ENCODE results near the gene WRNIP1. TPM values are rescaled to one million over a fixed set of nuclear protein-coding genes. Genes with fewer than 3 reads are reported as not detected.

Gene WRNIP1
- total RNA-seq (2021), result 38.1 and 40.0 TPM in 2 replicates
- long read RNA-seq, partial matches to known transcripts, result 0 of 6 reads
- long read RNA-seq, other reads (novel, unspliced or antisense), result 1 of 6 reads

DNA sequence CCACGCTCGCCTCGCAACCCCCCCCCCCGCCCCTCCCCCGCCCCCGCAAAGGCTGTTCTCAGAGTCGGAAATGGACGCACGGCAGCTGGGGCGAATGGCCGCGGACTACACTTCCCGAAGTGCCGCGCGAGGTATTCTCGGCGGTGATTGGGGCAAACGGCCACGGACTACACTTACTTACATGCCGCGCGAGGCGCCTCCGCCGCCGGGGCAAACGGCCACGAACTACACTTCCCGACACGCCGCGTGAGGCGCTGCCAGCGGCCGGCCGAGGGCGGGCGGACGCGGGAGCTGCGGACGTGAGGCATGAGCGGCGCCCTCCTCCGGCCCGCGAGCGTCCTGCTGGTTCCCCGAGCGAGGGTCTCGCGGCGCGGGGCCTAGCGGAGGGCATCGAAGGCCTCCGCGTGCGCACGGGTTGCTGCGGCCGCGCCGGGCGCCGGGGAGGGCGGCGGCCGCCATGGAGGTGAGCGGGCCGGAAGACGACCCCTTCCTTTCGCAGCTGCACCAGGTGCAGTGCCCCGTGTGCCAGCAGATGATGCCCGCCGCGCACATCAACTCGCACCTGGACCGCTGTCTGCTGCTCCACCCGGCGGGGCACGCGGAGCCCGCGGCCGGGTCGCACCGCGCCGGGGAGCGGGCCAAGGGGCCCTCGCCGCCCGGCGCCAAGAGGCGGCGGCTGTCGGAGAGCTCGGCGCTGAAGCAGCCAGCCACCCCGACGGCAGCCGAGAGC is at the start of gene WRNIP1:
TSS of gene WRNIP1 (plus strand) at position 228 of the 730 bp plus-strand sequence. CDS start at position 458, 230 bp downstream.
- peaks cover 20% of the 10 kb centered on the region for H3K79me2 ChIP-seq (ENCODE audit: insufficient read depth, low read length)
- H3K18ac ChIP-seq (ENCODE audit: insufficient read length, low read depth, low read length), result peak within 1 kb of the TSS; percentile 78
- DNase-seq, result peak; percentile 99
- peak within 1 kb of the TSS; percentile 69 for H2AFZ ChIP-seq (ENCODE audit: low read length)
- H4K5ac ChIP-seq (ENCODE audit: insufficient read length, low read depth, low read length), result no peak within 1 kb of the TSS
- Mint-ChIP-seq H3K4me1 (peaks cover 33 to 40% of the 10 kb centered on the region in 2 experiments), H3K9me3 (peaks cover 8 to 13% of the 10 kb centered on the region in 2 experiments), H3K36me3 (ENCODE audit: insufficient read depth in 1 of 3, low read depth in 3 of 3) (peaks cover 3 to 7% (median 6%) of the 10 kb centered on the region in 3 experiments; a peak in 5 of 7 replicates), H3K27me3 (ENCODE audit: low read depth) (no peaks in the 10 kb centered on the region), H3K27ac (peak within 1 kb of the TSS; percentile 79 to 96 (median 92)), H3K4me3 (peak within 1 kb of the TSS; percentile 91 to 94)
- peaks cover 11% of the 10 kb centered on the region for H3K23me2 ChIP-seq (ENCODE audit: insufficient read length, low read depth, low read length, poor library complexity, severe bottlenecking)
- no peak within 1 kb of the TSS for H2BK120ac ChIP-seq (ENCODE audit: low read depth, low read length, poor library complexity, severe bottlenecking)
- no peak within 1 kb of the TSS for H3K23ac ChIP-seq (ENCODE audit: insufficient read length, low read depth, low read length)
- peaks cover 3% of the 10 kb centered on the region; the same call in 1 of the 2 replicates for H3K4me1 ChIP-seq (ENCODE audit: insufficient read depth, low read length)
- no peak within 1 kb of the TSS for H3K27ac ChIP-seq (ENCODE audit: insufficient read length, low read depth, low read length)
- no peak within 1 kb of the TSS for H4K91ac ChIP-seq (ENCODE audit: insufficient read length, low read depth, low read length)
- H2BK15ac ChIP-seq (ENCODE audit: low read depth, low read length), result no peak within 1 kb of the TSS
- H2BK12ac ChIP-seq (ENCODE audit: insufficient read length, low read depth, low read length), result no peak within 1 kb of the TSS
- no peak within 1 kb of the TSS for H2BK5ac ChIP-seq (ENCODE audit: insufficient read length, low read length)
- H3K27me3 ChIP-seq (ENCODE audit: insufficient read depth, low read length), result no peaks in the 10 kb centered on the region
- no peak within 1 kb of the TSS for H4K8ac ChIP-seq (replicated peaks; ENCODE audit: insufficient read length, low read depth, low read length)
- no peak within 1 kb of the TSS for H3K4ac ChIP-seq (ENCODE audit: low read depth, low read length)
- H4K20me1 ChIP-seq (ENCODE audit: control insufficient read depth, insufficient read depth, insufficient read length), result no peaks in the 10 kb centered on the region
- H3T11ph ChIP-seq (ENCODE audit: low read length), result no peak within 1 kb of the TSS
- no CpG with 5 or more reads among the region's 104 CpGs for WGBS (ENCODE audit: extremely low coverage, insufficient read length, low lambda C conversion rate)
- no peak within 1 kb of the TSS for H2BK20ac ChIP-seq (ENCODE audit: low read depth, low read length, poor library complexity, severe bottlenecking)
- no peaks in the 10 kb centered on the region for H3K9me3 ChIP-seq (ENCODE audit: control insufficient read depth, low read depth, low read length)
- H3K4me2 ChIP-seq (ENCODE audit: insufficient read depth, insufficient read length, low read length), result peak within 1 kb of the TSS; percentile 97
- peak within 1 kb of the TSS; percentile 79 for H3K14ac ChIP-seq (ENCODE audit: insufficient read depth, low read length)
- H2AK5ac ChIP-seq (ENCODE audit: insufficient read length, low read length), result no peak within 1 kb of the TSS
- TF ChIP-seq, protein P1, sequence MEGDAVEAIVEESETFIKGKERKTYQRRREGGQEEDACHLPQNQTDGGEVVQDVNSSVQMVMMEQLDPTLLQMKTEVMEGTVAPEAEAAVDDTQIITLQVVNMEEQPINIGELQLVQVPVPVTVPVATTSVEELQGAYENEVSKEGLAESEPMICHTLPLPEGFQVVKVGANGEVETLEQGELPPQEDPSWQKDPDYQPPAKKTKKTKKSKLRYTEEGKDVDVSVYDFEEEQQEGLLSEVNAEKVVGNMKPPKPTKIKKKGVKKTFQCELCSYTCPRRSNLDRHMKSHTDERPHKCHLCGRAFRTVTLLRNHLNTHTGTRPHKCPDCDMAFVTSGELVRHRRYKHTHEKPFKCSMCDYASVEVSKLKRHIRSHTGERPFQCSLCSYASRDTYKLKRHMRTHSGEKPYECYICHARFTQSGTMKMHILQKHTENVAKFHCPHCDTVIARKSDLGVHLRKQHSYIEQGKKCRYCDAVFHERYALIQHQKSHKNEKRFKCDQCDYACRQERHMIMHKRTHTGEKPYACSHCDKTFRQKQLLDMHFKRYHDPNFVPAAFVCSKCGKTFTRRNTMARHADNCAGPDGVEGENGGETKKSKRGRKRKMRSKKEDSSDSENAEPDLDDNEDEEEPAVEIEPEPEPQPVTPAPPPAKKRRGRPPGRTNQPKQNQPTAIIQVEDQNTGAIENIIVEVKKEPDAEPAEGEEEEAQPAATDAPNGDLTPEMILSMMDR (conservative IDR thresholded peaks at IDR 0.05), result peak; percentile 64
- peak within 1 kb of the TSS; percentile 71 for H3K9ac ChIP-seq (ENCODE audit: extremely low read depth, insufficient read length, low read length)
- H3K79me1 ChIP-seq (ENCODE audit: insufficient read depth, low read depth, low read length, poor library complexity, severe bottlenecking), result no peaks in the 10 kb centered on the region
- no peak within 1 kb of the TSS for H3K56ac ChIP-seq (ENCODE audit: insufficient read length, low read depth, low read length)
